Mesodermal cell (in vitro differentiated cells): ENCODE data around the gene DNAH10.
"Not testable (repeated sequence)": the region's sequence is repeated elsewhere in the genome, so short reads cannot be mapped to it uniquely, and the experiment has no call there.

ENCODE experiments used
- H3K27ac ChIP-seq: 2 replicates; pipeline ENCODE4 v1.7.0; 2013; ENCODE audit warnings: mild to moderate bottlenecking, low read depth, low read length, moderate library complexity; ENCODE audit not compliant: severe bottlenecking
- H3K36me3 ChIP-seq: 2 replicates; pipeline ENCODE4 v1.7.1; 2013; ENCODE audit warnings: mild to moderate bottlenecking, low read length, moderate library complexity; ENCODE audit not compliant: control insufficient read depth, insufficient read depth
- H3K4me1 ChIP-seq: one replicate; pipeline ENCODE4 v1.7.1; 2013; ENCODE audit warnings: mild to moderate bottlenecking, low read length; ENCODE audit not compliant: insufficient read depth, control insufficient read depth, poor library complexity, severe bottlenecking
- H3K4me3 ChIP-seq: 2 replicates; pipeline ENCODE4 v1.7.0; 2013; ENCODE audit warnings: low read length, control low read depth, mild to moderate bottlenecking; ENCODE audit not compliant: insufficient read depth, poor library complexity, severe bottlenecking; ENCODE audit errors: extremely low read depth
- H3K9me3 ChIP-seq: 2 replicates; pipeline ENCODE4 v1.7.1; 2013; ENCODE audit warnings: mild to moderate bottlenecking, low read length, moderate library complexity; ENCODE audit not compliant: control insufficient read depth
- WGBS, 2 experiments: methylation state at CpG; one replicate each; pipeline ENCODE4 v1.1.5; 2013; ENCODE audit warnings: missing lambda C conversion rate in 2 of 2; ENCODE audit not compliant: insufficient coverage in 2 of 2; 5-methylcytosine and 5-hydroxymethylcytosine counted together

The DNAH10 gene

DNA sequence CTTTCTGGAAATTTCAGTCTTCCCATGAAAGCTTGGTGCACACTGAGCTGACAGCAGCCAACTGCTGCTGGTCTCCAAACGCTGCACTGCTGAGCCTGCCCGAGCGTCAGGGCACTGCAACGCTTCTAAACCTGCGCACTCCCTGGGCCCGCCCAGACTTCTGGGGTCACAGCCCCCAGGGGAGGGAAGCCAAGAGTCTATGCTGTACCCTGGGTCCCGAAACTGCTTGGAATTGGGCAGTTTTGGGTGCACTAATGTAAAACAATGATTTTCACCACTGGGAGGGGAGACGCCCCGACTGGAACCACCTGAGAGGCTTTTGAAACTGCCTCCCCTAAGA lies 178.5 kb downstream of the DNAH10 start:
- H3K4me3 ChIP-seq: no peak overlapping the region
- H3K36me3 ChIP-seq: peaks cover 61% of the 10 kb centered on the region
- H3K9me3 ChIP-seq: peaks cover 8% of the 10 kb centered on the region
- WGBS, 2 experiments: 96 to 97% methylated on average over 7 of the region's 9 CpGs
- peaks cover 12% of the 10 kb centered on the region for H3K4me1 ChIP-seq
- H3K27ac ChIP-seq: no peak overlapping the region

DNA sequence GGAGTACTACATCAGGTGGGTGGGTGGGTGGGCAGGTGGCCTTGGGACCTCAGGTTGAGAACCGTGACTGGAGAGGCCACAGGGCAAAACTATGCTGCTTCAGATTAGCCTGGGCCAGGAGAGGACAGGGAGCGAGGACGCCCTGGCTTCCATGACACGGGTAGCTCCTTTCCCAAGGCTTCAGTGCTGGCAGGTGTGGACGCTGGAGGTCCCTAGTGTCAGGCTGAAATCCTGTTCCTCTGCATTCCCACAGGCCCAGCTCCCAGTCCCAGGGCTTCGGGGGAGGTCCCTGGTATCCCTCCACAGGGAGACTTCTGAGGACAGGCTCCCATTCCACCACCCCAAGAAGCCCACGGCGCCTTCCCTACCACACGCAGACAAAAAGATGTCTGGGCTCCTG lies 178.9 kb downstream of the DNAH10 start:
- 89 to 92% methylated on average over 6 to 7 of the region's 9 CpGs for WGBS, 2 experiments
- Histone ChIP-seq H3K36me3 (peaks cover 62% of the 10 kb centered on the region), H3K9me3 (peaks cover 8% of the 10 kb centered on the region), H3K27ac (no peak overlapping the region), H3K4me1 (peaks cover 12% of the 10 kb centered on the region), H3K4me3 (no peak overlapping the region)

DNA sequence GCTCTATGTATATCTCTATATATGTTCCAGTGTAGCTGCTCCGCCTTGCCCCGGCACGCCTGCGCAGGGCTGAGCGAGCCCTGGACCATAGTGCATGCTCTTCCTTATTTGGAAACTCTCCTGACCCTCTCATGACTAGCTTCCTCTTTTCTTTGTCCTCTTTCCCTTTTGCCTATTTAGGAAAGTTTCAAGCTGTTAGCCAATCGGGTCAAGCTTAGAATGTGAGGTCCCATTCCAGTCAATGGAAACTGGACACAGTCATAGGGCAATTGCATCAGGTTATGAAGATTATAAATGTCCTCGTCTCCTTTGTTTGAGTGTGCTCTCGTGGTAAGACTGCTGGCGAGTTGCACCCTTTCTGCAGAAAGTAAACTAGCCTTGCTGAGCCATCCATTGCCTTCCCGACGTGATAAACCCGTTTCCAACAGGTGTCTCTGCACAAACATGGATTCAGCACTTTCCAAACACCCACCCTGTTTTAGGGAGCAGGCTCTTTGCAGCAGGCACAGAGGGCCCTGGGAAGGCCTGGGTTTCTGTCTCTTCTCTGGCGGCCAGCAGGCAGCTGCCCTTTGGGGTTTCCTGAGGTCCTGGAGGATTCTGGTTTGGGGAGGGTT lies 179.6 kb downstream of the DNAH10 start:
- H3K9me3 ChIP-seq: peaks cover 8% of the 10 kb centered on the region
- H3K27ac ChIP-seq: no peak overlapping the region
- H3K4me3 ChIP-seq: no peak overlapping the region
- H3K36me3 ChIP-seq: peaks cover 60% of the 10 kb centered on the region
- H3K4me1 ChIP-seq: peaks cover 12% of the 10 kb centered on the region
- 97% methylated on average over 10 to 13 of the region's 13 CpGs for WGBS, 2 experiments

GRCh38 chr12:123942238-123942653 lies 180.1 kb downstream of the DNAH10 start:
- H3K4me3 ChIP-seq: no peak overlapping the region

GRCh38 chr12:123942911-123943648 lies 181.0 kb downstream of the DNAH10 start:
- Histone ChIP-seq H3K4me3 (no peak overlapping the region), H3K27ac (no peak overlapping the region), H3K9me3 (peaks cover 8% of the 10 kb centered on the region), H3K36me3 (peaks cover 57% of the 10 kb centered on the region), H3K4me1 (peaks cover 11% of the 10 kb centered on the region)
- 93 to 94% methylated on average over 15 to 16 of the region's 16 CpGs for WGBS, 2 experiments

More at GRCh38 chr12:123942238-123942653, 180.1 kb downstream of the DNAH10 start:
- Histone ChIP-seq H3K4me1 (peaks cover 12% of the 10 kb centered on the region), H3K9me3 (peaks cover 8% of the 10 kb centered on the region), H3K27ac (no peak overlapping the region), H3K36me3 (peaks cover 57% of the 10 kb centered on the region)
- 94 to 95% methylated on average over 9 of the region's 10 CpGs for WGBS, 2 experiments

GRCh38 chr12:123943816-123944215 lies 181.7 kb downstream of the DNAH10 start:
- H3K36me3 ChIP-seq: peaks cover 57% of the 10 kb centered on the region
- H3K4me3 ChIP-seq: no peak overlapping the region
- peaks cover 3% of the 10 kb centered on the region for H3K4me1 ChIP-seq
- 97% methylated on average over 5 of the region's 5 CpGs; no CpG with 5 or more reads in 1 of the 2 experiments for WGBS, 2 experiments
- no peak overlapping the region for H3K27ac ChIP-seq
- peaks cover 8% of the 10 kb centered on the region for H3K9me3 ChIP-seq

GRCh38 chr12:123944696-123945095 lies 182.6 kb downstream of the DNAH10 start:
- WGBS, 2 experiments: 89 to 94% methylated on average over 10 of the region's 10 CpGs

GRCh38 chr12:123945287-123946151 lies 183.4 kb downstream of the DNAH10 start:
- H3K9me3 ChIP-seq: peaks cover 8% of the 10 kb centered on the region
- peaks cover 45% of the 10 kb centered on the region for H3K36me3 ChIP-seq
- no peak overlapping the region for H3K27ac ChIP-seq
- H3K4me1 ChIP-seq: no peaks in the 10 kb centered on the region
- H3K4me3 ChIP-seq: no peak overlapping the region
- 92 to 93% methylated on average over 20 to 22 of the region's 25 CpGs for WGBS, 2 experiments

More at GRCh38 chr12:123944696-123945095, 182.6 kb downstream of the DNAH10 start:
- peaks cover 8% of the 10 kb centered on the region for H3K9me3 ChIP-seq
- no peak overlapping the region for H3K27ac ChIP-seq
- H3K4me1 ChIP-seq: no peaks in the 10 kb centered on the region
- peaks cover 51% of the 10 kb centered on the region for H3K36me3 ChIP-seq
- H3K4me3 ChIP-seq: no peak overlapping the region

DNA sequence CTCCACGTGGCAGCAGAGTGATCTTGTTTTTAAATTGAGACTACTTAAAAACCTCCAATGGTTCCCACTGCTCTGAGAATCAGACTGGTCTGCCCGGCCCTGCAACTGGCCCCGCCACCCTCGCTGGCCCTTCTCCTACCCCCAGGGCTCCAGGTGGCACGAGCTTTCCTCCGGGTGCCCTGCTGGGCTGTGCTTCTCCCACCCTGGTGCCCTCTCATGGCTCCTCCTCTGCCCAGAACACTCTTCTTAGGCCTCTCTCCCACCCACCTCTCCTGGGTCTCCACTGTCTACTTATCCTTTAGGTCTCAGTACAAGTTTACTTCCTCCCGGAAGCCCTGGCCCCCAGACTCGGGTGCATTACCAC lies 184.0 kb downstream of the DNAH10 start:
- Histone ChIP-seq H3K4me1 (no peaks in the 10 kb centered on the region), H3K9me3 (peaks cover 8% of the 10 kb centered on the region), H3K36me3 (peaks cover 43% of the 10 kb centered on the region), H3K27ac (no peak overlapping the region), H3K4me3 (no peak overlapping the region)
- 90 to 94% methylated on average over 4 to 7 of the region's 8 CpGs for WGBS, 2 experiments

DNA sequence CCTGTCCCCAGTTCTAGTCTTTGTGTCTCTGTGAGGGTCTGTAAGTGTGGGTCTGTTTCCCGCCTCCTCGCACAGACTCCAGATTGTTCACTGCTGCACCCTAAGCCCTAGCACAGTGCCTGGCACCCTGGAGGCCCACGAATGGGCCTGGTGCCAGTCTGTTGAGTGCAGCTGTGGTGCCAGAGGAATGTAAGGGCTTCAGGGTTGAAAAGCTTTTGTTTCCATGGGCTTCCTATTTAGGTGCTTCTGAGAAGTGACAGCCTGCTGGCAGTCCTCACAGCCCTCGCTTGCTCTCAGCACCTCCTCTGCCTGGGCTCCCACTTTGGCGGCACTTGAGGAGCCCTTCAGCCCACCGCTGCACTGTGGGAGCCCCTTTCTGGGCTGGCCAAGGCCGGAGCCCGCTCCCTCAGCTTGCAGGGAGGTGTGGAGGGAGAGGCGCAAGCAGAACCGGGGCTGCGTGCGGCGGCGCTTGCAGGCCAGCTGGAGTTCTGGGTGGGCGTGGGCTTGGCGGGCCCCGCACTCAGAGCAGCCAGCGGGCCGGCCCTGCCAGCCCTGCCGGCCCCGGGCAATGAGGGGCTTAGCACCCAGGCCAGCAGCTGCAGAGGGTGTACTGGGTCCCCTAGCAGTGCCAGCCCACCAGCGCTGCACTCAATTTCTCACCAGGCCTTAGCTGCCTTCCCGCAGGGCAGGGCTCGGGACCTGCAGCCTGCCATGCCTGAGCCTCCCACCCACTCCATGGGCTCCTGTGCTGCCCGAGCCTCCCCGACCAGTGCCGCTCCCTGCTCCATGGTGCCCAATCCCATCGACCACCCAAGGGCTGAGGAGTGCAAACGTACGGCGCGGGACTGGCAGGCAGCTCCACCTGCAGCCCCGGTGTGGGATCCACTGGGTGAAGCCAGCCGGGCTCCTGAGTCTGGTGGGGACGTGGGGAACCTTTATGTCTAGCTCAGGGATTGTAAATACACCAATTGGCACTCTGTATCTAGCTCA lies 184.7 kb downstream of the DNAH10 start:
- not testable (repeated sequence) for H3K4me1 ChIP-seq, H3K9me3 ChIP-seq, H3K4me3 ChIP-seq, H3K27ac ChIP-seq
- peaks cover 37% of the 10 kb centered on the region for H3K36me3 ChIP-seq
- WGBS, 2 experiments: 95 to 98% methylated on average over 18 to 19 of the region's 35 CpGs
